Measurements from ENCODE around the gene LGALS7B.

The LGALS7B gene

DNA sequence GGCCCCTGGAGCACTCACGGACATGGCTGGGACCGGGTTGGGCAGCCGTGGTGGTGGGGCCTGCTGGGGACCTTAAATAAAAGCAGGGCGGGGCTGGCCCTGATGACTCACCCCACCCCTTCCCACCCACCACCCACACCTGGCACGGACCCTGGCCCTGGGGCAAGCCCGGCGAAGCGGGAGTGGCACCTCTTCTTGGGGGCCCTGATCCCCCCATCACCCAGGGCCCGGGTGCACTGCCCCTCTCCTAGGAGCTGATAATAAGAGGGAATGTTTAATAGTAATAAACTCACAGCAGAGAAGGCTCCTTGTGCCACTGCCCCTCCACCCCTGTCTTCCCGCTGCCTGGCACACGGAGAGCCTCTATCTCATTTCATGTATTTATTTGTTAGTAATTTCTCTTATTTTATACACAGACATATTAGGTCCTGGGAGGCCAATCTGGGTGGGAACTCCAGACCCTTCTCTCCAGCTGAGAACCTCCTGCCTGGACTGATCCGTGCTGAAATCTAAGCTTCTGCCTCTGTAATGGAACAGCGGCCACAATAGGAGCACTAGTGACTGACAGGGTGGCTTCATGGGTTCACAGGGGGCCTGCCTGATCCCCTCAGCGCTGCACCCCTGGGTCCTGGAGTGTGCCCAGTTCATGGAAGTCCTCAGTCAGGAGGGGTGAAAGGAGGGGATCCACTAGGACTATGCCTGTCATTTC is 15.4 kb upstream of the LGALS7B start, which contains the start of gene LGALS7:
TSS of gene LGALS7 (minus strand) at position 49 of the 709 bp plus-strand sequence. CDS start at position 24, 25 bp downstream.
- Histone ChIP-seq H2AFZ (ENCODE audit: low read depth, low read length, severe bottlenecking) (no peak within 1 kb of the TSS), H3K27me3 (ENCODE audit: low read length) (no peaks in the 10 kb centered on the region), H3K9me3 (ENCODE audit: insufficient read depth, low read length) (no peaks in the 10 kb centered on the region), H3K9me2 (replicated peaks; ENCODE audit: insufficient read depth, low read length) (no peaks in the 10 kb centered on the region), H3K36me3 (ENCODE audit: low read length) (no peaks in the 10 kb centered on the region), H3K27ac (ENCODE audit: low read depth, low read length) (no peak within 1 kb of the TSS), H3K4me3 (ENCODE audit: insufficient read depth, low read length, poor library complexity, severe bottlenecking) (no peak within 1 kb of the TSS), H3K9ac (ENCODE audit: low read length) (no peak within 1 kb of the TSS), H4K20me1 (ENCODE audit: low read depth, low read length) (no peaks in the 10 kb centered on the region), H3K4me2 (ENCODE audit: low read depth, low read length, poor library complexity, severe bottlenecking) (no peak within 1 kb of the TSS), H3K79me2 (ENCODE audit: insufficient read depth, low read length) (no peaks in the 10 kb centered on the region), H3F3A (ENCODE audit: insufficient read depth) (no peaks in the 10 kb centered on the region)
- no peak for TF ChIP-seq EZH2phosphoT487 (conservative IDR thresholded peaks at IDR 0.05; ENCODE audit: low read length)
- TF ChIP-seq, protein P1, sequence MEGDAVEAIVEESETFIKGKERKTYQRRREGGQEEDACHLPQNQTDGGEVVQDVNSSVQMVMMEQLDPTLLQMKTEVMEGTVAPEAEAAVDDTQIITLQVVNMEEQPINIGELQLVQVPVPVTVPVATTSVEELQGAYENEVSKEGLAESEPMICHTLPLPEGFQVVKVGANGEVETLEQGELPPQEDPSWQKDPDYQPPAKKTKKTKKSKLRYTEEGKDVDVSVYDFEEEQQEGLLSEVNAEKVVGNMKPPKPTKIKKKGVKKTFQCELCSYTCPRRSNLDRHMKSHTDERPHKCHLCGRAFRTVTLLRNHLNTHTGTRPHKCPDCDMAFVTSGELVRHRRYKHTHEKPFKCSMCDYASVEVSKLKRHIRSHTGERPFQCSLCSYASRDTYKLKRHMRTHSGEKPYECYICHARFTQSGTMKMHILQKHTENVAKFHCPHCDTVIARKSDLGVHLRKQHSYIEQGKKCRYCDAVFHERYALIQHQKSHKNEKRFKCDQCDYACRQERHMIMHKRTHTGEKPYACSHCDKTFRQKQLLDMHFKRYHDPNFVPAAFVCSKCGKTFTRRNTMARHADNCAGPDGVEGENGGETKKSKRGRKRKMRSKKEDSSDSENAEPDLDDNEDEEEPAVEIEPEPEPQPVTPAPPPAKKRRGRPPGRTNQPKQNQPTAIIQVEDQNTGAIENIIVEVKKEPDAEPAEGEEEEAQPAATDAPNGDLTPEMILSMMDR (IDR thresholded peaks at IDR 0.05; ENCODE audit: insufficient read depth, low read length, poor library complexity, severe bottlenecking) = no peak

DNA sequence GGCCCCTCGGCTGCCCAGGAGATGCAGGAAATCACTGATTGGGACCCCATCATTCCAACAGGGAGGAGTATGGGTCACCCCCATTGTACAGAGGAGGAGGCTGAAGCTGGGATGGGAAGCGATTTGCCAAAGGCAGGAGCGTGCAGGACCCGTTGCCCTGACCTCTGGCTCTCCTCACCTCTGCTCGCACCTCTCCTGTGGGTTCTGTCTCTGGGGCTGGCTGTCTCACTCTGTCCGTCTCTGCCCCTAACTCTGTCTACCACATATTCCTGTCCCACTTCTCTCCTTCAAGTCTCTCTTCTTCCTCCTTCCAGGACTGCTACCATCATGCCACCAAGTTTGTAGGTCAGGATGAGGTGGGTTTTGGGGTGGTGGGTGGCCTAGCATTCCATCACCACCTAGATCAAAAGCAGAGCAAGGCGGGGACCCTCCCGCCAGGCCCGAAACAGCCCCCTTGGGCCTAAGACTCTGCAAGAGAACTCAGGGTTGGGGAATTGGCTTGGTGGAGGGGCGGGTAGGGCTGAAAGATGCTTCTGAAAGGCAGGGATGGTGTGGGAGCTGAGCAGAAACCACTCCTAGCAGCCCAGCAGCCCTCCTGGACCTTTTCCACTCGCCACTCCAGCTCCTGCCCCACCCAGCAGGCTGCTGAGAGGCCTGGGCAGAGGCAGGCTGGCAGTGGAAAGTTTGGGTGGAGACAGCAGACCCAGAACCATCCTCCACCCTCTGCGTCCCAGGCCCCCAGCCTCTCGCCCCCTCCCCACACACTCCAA is 14.6 kb upstream of the LGALS7B start:
- TF ChIP-seq, protein P1 (IDR thresholded peaks at IDR 0.05; ENCODE audit: insufficient read depth, low read length, poor library complexity, severe bottlenecking) = no peak
- no peak for TF ChIP-seq EZH2phosphoT487 (conservative IDR thresholded peaks at IDR 0.05; ENCODE audit: low read length)

DNA sequence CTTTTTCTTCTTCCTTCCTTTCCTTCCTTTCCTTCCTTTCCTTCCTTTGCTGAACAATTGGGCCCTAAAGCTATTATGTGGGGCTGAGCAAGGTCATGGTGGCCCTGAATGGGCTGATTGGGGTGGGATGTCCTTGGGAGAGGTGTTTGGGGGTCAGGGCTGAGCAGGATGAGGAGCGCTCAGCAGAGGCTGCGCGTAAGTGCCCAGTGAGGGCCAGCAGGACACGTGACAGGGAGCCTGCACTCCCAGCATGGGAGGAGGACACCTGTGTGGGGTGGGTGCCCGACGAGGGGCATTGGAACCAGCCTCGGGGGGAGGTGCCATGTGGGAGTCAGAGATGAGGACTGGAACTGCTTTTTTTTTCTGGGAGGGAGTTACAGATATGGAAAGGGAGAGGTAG is 10.3 kb upstream of the LGALS7B start:
- Histone ChIP-seq H3K36me3 (ENCODE audit: low read length) (no peaks in the 10 kb centered on the region), H3K27me3 (ENCODE audit: low read length) (no peaks in the 10 kb centered on the region), H3K79me2 (ENCODE audit: insufficient read depth, low read length) (no peaks in the 10 kb centered on the region), H3K9ac (ENCODE audit: low read length) (no peak overlapping the region), H3K27ac (ENCODE audit: low read depth, low read length) (no peak overlapping the region), H3K4me2 (ENCODE audit: low read depth, low read length, poor library complexity, severe bottlenecking) (no peak overlapping the region), H3K9me2 (replicated peaks; ENCODE audit: insufficient read depth, low read length) (no peaks in the 10 kb centered on the region), H4K20me1 (ENCODE audit: low read depth, low read length) (no peaks in the 10 kb centered on the region), H3F3A (ENCODE audit: insufficient read depth) (no peaks in the 10 kb centered on the region), H2AFZ (ENCODE audit: low read depth, low read length, severe bottlenecking) (no peak overlapping the region), H3K9me3 (ENCODE audit: insufficient read depth, low read length) (no peaks in the 10 kb centered on the region), H3K4me3 (ENCODE audit: insufficient read depth, low read length, poor library complexity, severe bottlenecking) (no peak overlapping the region)
- no peak for TF ChIP-seq EZH2phosphoT487 (conservative IDR thresholded peaks at IDR 0.05; ENCODE audit: low read length)
- TF ChIP-seq, protein P1 (IDR thresholded peaks at IDR 0.05; ENCODE audit: insufficient read depth, low read length, poor library complexity, severe bottlenecking) = no peak

More for the DNA sequence above, 14.6 kb upstream of the LGALS7B start:
- Histone ChIP-seq H3K9ac (ENCODE audit: low read length) (no peak overlapping the region), H4K20me1 (ENCODE audit: low read depth, low read length) (no peaks in the 10 kb centered on the region), H3K4me3 (ENCODE audit: insufficient read depth, low read length, poor library complexity, severe bottlenecking) (no peak overlapping the region), H3K4me2 (ENCODE audit: low read depth, low read length, poor library complexity, severe bottlenecking) (no peak overlapping the region), H3K79me2 (ENCODE audit: insufficient read depth, low read length) (no peaks in the 10 kb centered on the region), H3K27ac (ENCODE audit: low read depth, low read length) (no peak overlapping the region), H3K9me3 (ENCODE audit: insufficient read depth, low read length) (no peaks in the 10 kb centered on the region), H3K27me3 (ENCODE audit: low read length) (no peaks in the 10 kb centered on the region), H3K9me2 (replicated peaks; ENCODE audit: insufficient read depth, low read length) (no peaks in the 10 kb centered on the region), H2AFZ (ENCODE audit: low read depth, low read length, severe bottlenecking) (no peak overlapping the region), H3K36me3 (ENCODE audit: low read length) (no peaks in the 10 kb centered on the region), H3F3A (ENCODE audit: insufficient read depth) (no peaks in the 10 kb centered on the region)
